Measurements from ENCODE around the gene SCCPDH. TPM values are rescaled to one million over a fixed set of nuclear protein-coding genes. Genes with fewer than 3 reads are reported as not detected.

Gene SCCPDH
- total RNA-seq, 4 donors from 2014 or later = 4.8 to 28.5 (median 17.4) TPM

DNA sequence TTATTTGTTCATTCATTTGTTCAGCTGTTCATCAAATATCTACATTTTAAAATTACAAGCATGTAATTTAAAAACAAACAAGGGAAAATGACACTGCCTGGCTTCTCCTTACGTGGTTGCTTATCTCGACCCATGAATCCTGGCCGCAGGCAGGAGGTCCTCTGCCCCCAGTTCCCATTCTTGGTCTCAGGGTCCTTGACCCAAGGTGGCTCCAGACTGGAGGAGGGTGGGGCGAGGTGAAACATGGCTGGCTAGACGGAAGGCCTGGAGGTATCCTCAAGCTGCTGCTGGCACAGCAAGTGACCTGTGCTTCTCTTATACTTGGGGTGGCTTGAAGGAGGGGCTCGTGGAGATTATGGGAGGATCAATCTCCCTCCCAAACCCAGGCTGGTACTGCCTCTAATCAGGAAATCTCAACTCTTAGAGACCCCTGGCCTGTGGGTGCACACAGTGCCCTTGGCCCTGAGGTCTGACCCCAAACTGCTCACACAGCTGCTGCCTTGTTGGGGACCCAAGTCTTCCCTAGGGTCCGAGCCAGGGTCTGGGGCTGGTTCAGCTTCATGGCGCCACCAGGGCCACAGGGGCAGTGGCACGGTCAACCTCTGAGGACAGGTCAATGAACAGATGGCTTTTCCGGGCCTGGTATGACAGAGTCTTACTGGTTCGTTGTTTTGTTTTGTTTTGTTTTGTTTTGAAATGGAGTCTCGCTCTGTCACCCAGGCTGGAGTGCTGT is 63.7 kb downstream of the SCCPDH start:
- DNase-seq = no peak
- no peaks in the 10 kb centered on the region for H3K36me3 ChIP-seq
- no peaks in the 10 kb centered on the region for H3K9me3 ChIP-seq
- peaks cover 0 to 11% (median 6%) of the 10 kb centered on the region in 4 donors for H3K4me1 ChIP-seq
- TF ChIP-seq POLR2A (IDR thresholded peaks at IDR 0.05) (no peak), POLR2AphosphoS5 (IDR thresholded peaks at IDR 0.05) (no peak), EP300 (IDR thresholded peaks at IDR 0.05; ENCODE audit: low read depth) (no peak)
- TF ChIP-seq, protein P1, sequence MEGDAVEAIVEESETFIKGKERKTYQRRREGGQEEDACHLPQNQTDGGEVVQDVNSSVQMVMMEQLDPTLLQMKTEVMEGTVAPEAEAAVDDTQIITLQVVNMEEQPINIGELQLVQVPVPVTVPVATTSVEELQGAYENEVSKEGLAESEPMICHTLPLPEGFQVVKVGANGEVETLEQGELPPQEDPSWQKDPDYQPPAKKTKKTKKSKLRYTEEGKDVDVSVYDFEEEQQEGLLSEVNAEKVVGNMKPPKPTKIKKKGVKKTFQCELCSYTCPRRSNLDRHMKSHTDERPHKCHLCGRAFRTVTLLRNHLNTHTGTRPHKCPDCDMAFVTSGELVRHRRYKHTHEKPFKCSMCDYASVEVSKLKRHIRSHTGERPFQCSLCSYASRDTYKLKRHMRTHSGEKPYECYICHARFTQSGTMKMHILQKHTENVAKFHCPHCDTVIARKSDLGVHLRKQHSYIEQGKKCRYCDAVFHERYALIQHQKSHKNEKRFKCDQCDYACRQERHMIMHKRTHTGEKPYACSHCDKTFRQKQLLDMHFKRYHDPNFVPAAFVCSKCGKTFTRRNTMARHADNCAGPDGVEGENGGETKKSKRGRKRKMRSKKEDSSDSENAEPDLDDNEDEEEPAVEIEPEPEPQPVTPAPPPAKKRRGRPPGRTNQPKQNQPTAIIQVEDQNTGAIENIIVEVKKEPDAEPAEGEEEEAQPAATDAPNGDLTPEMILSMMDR (IDR thresholded peaks at IDR 0.05) = no peak
- H3K4me3 ChIP-seq = no peak overlapping the region
- no peaks in the 10 kb centered on the region for H3K27me3 ChIP-seq
- intact Hi-C loops (cut with DNase I; ENCODE audit: low total_unique reads) (loop anchor here (5.0 kb wide), 1 partner anchor 819 kb away; the partner anchor contains the start of gene OR2G3), in situ Hi-C loops (cut with MboI; ENCODE audit: low pct_ligation_motif_present in 1 of 4, low pct_unique_long_range_greater_than_20kb in 1 of 4, low sequenced_read_pairs in 3 of 4) (no loop called here)
- WGBS, 2 donors (ENCODE audit: low coverage in 1 of 2) = 76 to 90% methylated on average over 2 to 12 of the region's 12 CpGs
- H3K27ac ChIP-seq = no peak overlapping the region

DNA sequence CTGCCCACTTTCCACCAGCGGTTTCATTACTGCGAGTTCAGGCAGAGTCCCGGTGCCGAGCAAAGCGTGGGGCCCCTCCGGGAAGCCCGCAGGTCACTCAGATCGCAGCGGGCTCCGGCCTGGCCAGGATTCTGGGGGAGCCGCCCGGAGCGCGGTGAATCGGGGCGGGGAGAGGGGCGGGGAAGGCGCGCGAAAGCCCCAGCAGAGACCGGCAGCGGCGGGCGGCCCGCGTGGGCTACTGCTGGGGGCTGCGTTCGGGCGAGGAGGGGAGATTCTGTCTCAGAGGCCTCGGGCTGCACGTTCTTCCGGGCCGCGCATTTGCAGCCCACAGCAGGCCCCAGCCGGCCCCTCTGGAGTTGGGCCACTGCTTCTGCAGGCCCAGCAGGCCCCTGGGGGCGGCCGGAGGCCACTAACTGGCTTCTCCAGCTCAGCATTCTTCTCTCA is 64.7 kb downstream of the SCCPDH start:
- 33% methylated on average over 26 of the region's 37 CpGs; no CpG with 5 or more reads in 1 of the 2 donors for WGBS, 2 donors (ENCODE audit: low coverage in 1 of 2)
- no peaks in the 10 kb centered on the region for H3K36me3 ChIP-seq
- in situ Hi-C loops (cut with MboI; ENCODE audit: low pct_ligation_motif_present in 1 of 4, low pct_unique_long_range_greater_than_20kb in 1 of 4, low sequenced_read_pairs in 3 of 4) = no loop called here
- H3K4me3 ChIP-seq = peak overlapping the region in 2 of 4 donors; percentile 23 to 43
- TF ChIP-seq POLR2AphosphoS5 (IDR thresholded peaks at IDR 0.05) (no peak), POLR2A (IDR thresholded peaks at IDR 0.05) (no peak), EP300 (IDR thresholded peaks at IDR 0.05; ENCODE audit: low read depth) (no peak)
- TF ChIP-seq, protein P1 (IDR thresholded peaks at IDR 0.05) = no peak
- H3K27ac ChIP-seq = no peak overlapping the region
- DNase-seq = no peak
- intact Hi-C loops (cut with DNase I; ENCODE audit: low total_unique reads) = loop anchor here (5.0 kb wide), 1 partner anchor 818 kb away; the partner anchor contains the start of gene OR2G3
- no peaks in the 10 kb centered on the region for H3K9me3 ChIP-seq
- H3K27me3 ChIP-seq = no peaks in the 10 kb centered on the region
- peaks cover 0 to 11% (median 6%) of the 10 kb centered on the region in 4 donors for H3K4me1 ChIP-seq

DNA sequence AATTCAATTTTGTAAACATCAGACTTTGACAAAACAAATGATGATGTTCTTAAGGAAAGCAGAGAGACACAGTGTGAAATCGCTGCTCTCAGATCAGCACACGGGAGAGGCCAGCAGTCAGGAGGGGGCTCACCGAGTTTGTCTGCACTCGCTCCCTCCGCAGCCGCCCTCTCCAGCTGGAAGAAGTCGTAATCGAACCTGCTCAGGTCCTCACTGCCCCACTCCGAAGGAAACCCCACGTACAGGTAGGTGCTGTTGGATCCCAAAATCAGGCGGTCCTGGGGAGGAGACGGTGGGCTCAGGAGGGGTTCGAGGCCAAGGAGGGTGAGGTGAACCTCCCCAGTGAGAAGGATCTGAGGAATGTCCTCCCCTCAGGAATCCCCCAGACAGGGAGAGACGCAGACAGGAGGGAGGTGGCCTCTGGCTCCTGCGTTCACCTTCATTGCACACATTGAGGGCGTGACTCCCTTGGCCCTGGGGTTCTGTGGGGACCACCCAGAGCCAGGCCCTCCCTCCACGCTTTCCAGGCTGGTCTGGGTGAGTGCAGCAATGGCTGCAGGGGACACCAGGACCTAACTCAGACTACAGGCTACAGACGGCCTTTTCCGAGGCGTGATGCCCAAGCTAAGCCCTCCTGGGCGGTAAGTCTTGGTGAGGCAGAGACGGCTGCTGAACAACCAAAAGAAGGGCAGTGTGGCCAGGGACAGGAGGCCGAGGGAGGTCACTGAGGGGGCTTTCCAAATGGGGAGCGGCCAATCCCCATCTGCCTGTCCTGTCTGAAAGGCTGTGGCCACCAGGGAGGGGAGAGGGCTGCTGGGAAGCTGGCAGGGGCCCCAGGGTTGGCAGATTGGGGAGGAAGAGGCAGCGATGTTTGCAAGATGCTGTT is 65.5 kb downstream of the SCCPDH start:
- TF ChIP-seq POLR2AphosphoS5 (IDR thresholded peaks at IDR 0.05) (no peak), POLR2A (IDR thresholded peaks at IDR 0.05) (no peak), EP300 (IDR thresholded peaks at IDR 0.05; ENCODE audit: low read depth) (no peak)
- TF ChIP-seq, protein P1 (IDR thresholded peaks at IDR 0.05) = no peak
- in situ Hi-C loops (cut with MboI; ENCODE audit: low pct_ligation_motif_present in 1 of 4, low pct_unique_long_range_greater_than_20kb in 1 of 4, low sequenced_read_pairs in 3 of 4) = no loop called here
- intact Hi-C loops (cut with DNase I; ENCODE audit: low total_unique reads) = loop anchor here (5.0 kb wide), 1 partner anchor 818 kb away; the partner anchor contains the start of gene OR2G3
- Histone ChIP-seq H3K36me3 (no peaks in the 10 kb centered on the region), H3K27me3 (no peaks in the 10 kb centered on the region), H3K4me1 (peaks cover 0 to 13% (median 10%) of the 10 kb centered on the region in 4 donors), H3K4me3 (no peak overlapping the region), H3K9me3 (no peaks in the 10 kb centered on the region), H3K27ac (no peak overlapping the region)
- 88% methylated on average over 25 of the region's 25 CpGs; no CpG with 5 or more reads in 1 of the 2 donors for WGBS, 2 donors (ENCODE audit: low coverage in 1 of 2)
- DNase-seq = no peak

DNA sequence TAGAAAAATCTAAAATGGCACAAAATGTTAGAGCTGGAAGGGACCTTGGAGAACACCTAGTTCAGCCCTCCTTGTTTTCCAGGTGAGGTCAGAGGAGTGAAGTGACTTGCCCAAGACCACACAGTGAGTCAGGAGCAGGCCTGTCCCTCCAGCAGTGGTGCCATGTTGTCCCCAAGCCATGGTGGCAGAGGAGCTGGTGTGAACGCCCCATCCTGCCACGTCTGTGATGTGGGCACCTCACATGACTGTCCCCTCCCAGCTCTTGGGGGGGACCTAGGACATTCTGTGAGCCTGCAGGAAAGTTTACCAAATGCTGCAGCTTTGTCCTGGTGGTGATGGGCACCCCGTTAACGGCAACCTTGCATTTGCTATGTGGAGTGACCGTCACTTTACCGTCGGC is 66.2 kb downstream of the SCCPDH start:
- TF ChIP-seq POLR2A (IDR thresholded peaks at IDR 0.05) = no peak
- TF ChIP-seq, protein P1 (IDR thresholded peaks at IDR 0.05) = no peak
- Histone ChIP-seq H3K27ac (no peak overlapping the region), H3K27me3 (no peaks in the 10 kb centered on the region), H3K9me3 (no peaks in the 10 kb centered on the region), H3K36me3 (no peaks in the 10 kb centered on the region), H3K4me3 (no peak overlapping the region), H3K4me1 (peaks cover 0 to 17% (median 13%) of the 10 kb centered on the region in 4 donors)
- 97 to 100% methylated on average over 2 to 7 of the region's 7 CpGs for WGBS, 2 donors (ENCODE audit: low coverage in 1 of 2)
- DNase-seq = no peak
- intact Hi-C loops (cut with DNase I; ENCODE audit: low total_unique reads) (no loop called here), in situ Hi-C loops (cut with MboI; ENCODE audit: low pct_ligation_motif_present in 1 of 4, low pct_unique_long_range_greater_than_20kb in 1 of 4, low sequenced_read_pairs in 3 of 4) (no loop called here)
